HepG2 (cell line): Measurements from ENCODE around the gene ISOC2.

Experiments used
- BRCA1 ChIP-seq: sonication (generic); formaldehyde crosslinking; IDR thresholded peaks from 2 replicates; pipeline ENCODE4 v1.4.0; 2020; ENCODE audit warnings: missing genetic modification reagents
- CBX1 ChIP-seq: IDR thresholded peaks from one replicate; pipeline ENCODE4 v1.6.1; 2016; ENCODE audit warnings: antibody characterized with exemption, low read depth
- CHD2 ChIP-seq: IDR thresholded peaks from 2 replicates; pipeline ENCODE4 v1.6.1; 2011; ENCODE audit warnings: low read depth, low read length, improper control_type of control experiment
- E2F2 ChIP-seq: sonication (generic); formaldehyde crosslinking; IDR thresholded peaks from 2 replicates; pipeline ENCODE4 v1.4.0; 2020; ENCODE audit warnings: missing genetic modification reagents, borderline replicate concordance
- POLR2A ChIP-seq, 2 experiments: IDR thresholded peaks; 2 replicates each; pipeline ENCODE4 v1.6.1; 2011; ENCODE audit warnings: low read depth in 2 of 2, low read length in 2 of 2, mild to moderate bottlenecking in 1 of 2, moderate library complexity in 1 of 2; ENCODE audit not compliant: insufficient read depth in 1 of 2
- TFE3 ChIP-seq: IDR thresholded peaks from 2 replicates; pipeline ENCODE4 v1.6.1; 2016

- TF ChIP-seq E2F2 (CRISPR knock-in tag) (no peak), BRCA1 (no peak), POLR2A (IDR thresholded peaks at IDR 0.05; ENCODE audit: insufficient read depth in 1 of 2, low read depth in 2 of 2, low read length in 2 of 2) (no peak), CHD2 (no peak), TFE3 (CRISPR knock-in tag) (no peak), CBX1 (no peak)
These were observed 12.0 kb upstream of the ISOC2 start for GRCh38 chr19:55473225-55474012.
